ENCODE data around the gene LRRC42. TPM values are rescaled to one million over a fixed set of nuclear protein-coding genes. Genes with fewer than 3 reads are reported as not detected.

The LRRC42 gene
- total and polyA plus RNA-seq, 10 of the 15 experiments (the other 5 are each of a cell fraction or from before 2014, with no cell fraction given) = 11.0 to 34.4 (median 23.0) TPM

DNA sequence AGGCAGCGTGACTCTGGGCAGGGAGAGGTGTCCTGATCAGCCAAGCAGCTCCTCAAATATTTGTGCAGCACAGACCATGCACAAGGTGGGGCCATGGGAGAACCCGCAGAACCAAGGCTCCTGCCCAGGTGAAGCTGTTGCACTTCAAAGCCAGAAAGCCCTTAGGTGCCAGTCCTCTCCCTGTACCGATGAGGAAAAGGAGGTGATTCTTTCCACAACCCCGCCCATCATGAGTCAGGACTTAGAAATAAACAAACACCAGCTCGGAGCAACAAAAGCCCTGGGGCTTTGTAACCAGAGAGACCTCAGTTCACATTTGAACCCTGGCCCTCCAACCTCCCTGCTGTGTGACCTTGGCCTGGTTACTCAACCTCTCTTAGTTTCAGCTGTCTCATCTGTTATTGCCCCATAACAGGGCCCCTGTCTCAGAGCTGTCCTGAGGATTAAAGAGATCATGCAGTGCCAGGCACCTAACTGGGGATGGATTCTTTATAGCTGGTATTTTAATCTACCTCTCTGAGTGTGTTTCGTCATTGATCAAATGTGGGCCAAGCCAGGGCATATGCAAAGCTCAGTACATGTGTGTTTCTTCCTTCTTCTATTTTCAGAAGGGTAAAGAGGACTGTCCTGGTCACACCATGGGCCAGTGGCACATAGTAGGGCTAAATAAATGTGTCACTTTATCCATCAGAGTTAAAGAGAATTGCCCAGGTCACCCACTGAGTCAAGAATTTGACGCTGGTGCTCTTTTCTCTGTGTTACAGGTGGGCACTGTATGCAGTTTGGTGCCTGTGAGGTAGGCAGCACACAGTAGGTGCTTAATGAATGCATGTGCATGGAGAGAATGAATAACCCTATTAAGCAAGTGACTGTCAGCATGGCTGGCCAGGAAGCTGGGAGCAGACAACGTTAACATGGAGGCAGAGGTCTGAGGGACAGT, 70.5 kb downstream of the LRRC42 start (continued):
- TF ChIP-seq, protein P1, sequence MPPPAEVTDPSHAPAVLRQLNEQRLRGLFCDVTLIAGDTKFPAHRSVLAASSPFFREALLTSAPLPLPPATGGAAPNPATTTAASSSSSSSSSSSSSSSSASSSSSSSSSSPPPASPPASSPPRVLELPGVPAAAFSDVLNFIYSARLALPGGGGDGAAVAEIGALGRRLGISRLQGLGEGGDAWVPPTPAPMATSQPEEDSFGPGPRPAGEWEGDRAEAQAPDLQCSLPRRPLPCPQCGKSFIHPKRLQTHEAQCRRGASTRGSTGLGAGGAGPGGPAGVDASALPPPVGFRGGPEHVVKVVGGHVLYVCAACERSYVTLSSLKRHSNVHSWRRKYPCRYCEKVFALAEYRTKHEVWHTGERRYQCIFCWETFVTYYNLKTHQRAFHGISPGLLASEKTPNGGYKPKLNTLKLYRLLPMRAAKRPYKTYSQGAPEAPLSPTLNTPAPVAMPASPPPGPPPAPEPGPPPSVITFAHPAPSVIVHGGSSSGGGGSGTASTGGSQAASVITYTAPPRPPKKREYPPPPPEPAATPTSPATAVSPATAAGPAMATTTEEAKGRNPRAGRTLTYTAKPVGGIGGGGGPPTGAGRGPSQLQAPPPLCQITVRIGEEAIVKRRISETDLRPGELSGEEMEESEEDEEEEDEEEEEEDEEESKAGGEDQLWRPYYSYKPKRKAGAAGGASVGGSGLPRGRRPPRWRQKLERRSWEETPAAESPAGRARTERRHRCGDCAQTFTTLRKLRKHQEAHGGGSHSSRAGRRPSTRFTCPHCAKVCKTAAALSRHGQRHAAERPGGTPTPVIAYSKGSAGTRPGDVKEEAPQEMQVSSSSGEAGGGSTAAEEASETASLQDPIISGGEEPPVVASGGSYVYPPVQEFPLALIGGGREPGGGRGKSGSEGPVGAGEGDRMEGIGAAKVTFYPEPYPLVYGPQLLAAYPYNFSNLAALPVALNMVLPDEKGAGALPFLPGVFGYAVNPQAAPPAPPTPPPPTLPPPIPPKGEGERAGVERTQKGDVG (CRISPR knock-in tag; IDR thresholded peaks at IDR 0.05) = no peak

Other genes starting within 250 kb of the LRRC42 start
Only the 7 nearest of the 9 such genes appear.
- 53.0 and 59.6 TPM in 2 replicates for gene NDC1, start 108.1 kb upstream of the LRRC42 start, total RNA-seq (2014; rRNA removed)
- 44.7 and 47.8 TPM in 2 replicates for gene NDC1, start 108.1 kb upstream of the LRRC42 start, total RNA-seq (2014; rRNA removed; fragmentation: Illumina TruSeq; extraction: Trizol)
- gene NDC1, start 108.1 kb upstream of the LRRC42 start, total RNA-seq (2021) = 39.4 and 46.5 TPM in 2 replicates
- gene NDC1, start 108.1 kb upstream of the LRRC42 start, polyA plus RNA-seq (2011; rRNA removed) = 77.6 and 82.2 TPM in 2 replicates
- gene NDC1, start 108.1 kb upstream of the LRRC42 start, polyA plus RNA-seq (2014; fragmentation: Illumina TruSeq; extraction: Trizol) = 46.1 and 54.2 TPM in 2 replicates
- 10 to 100 TPM; 20.2 to 24.9 TPM for gene NDC1, start 108.1 kb upstream of the LRRC42 start, polyA plus RNA-seq (2014; fragmentation: Nextera tagmentation; extraction: Ambion mirVana)
- gene NDC1, start 108.1 kb upstream of the LRRC42 start, polyA plus RNA-seq (2014; rRNA removed) = 29.6 and 37.6 TPM in 2 replicates
- gene NDC1, start 108.1 kb upstream of the LRRC42 start, polyA plus RNA-seq (2016; fragmentation: Nextera tagmentation; extraction: Ambion mirVana) = 10 to 100 TPM; 52.4 to 54.2 TPM
- 20.4 and 24.6 TPM in 2 replicates for gene YIPF1, start 56.6 kb upstream of the LRRC42 start, total RNA-seq (2014; rRNA removed)
- 17.1 and 20.6 TPM in 2 replicates for gene YIPF1, start 56.6 kb upstream of the LRRC42 start, total RNA-seq (2014; rRNA removed; fragmentation: Illumina TruSeq; extraction: Trizol)
- 13.5 and 14.5 TPM in 2 replicates for gene YIPF1, start 56.6 kb upstream of the LRRC42 start, total RNA-seq (2021)
- gene YIPF1, start 56.6 kb upstream of the LRRC42 start, polyA plus RNA-seq (2011; rRNA removed) = 36.0 and 36.3 TPM in 2 replicates
- 23.4 and 30.2 TPM in 2 replicates for gene YIPF1, start 56.6 kb upstream of the LRRC42 start, polyA plus RNA-seq (2014; fragmentation: Illumina TruSeq; extraction: Trizol)
- 10 to 100 TPM; 13.0 to 15.7 TPM for gene YIPF1, start 56.6 kb upstream of the LRRC42 start, polyA plus RNA-seq (2014; fragmentation: Nextera tagmentation; extraction: Ambion mirVana)
- gene YIPF1, start 56.6 kb upstream of the LRRC42 start, polyA plus RNA-seq (2014; rRNA removed) = 16.6 and 17.7 TPM in 2 replicates
- gene YIPF1, start 56.6 kb upstream of the LRRC42 start, polyA plus RNA-seq (2016; fragmentation: Nextera tagmentation; extraction: Ambion mirVana) = 10 to 100 TPM; 20.2 to 24.2 TPM
- not detected in 2 replicates for gene DIO1, start 52.2 kb upstream of the LRRC42 start, total RNA-seq (2014; rRNA removed)
- not detected in 2 replicates for gene DIO1, start 52.2 kb upstream of the LRRC42 start, total RNA-seq (2014; rRNA removed; fragmentation: Illumina TruSeq; extraction: Trizol)
- gene DIO1, start 52.2 kb upstream of the LRRC42 start, total RNA-seq (2021) = not detected in 2 replicates
- gene DIO1, start 52.2 kb upstream of the LRRC42 start, polyA plus RNA-seq (2011; rRNA removed) = 0.04 TPM in 1 of 2 replicates, not detected in the other
- 0.12 TPM in 1 of 2 replicates, not detected in the other for gene DIO1, start 52.2 kb upstream of the LRRC42 start, polyA plus RNA-seq (2014; fragmentation: Illumina TruSeq; extraction: Trizol)
- gene DIO1, start 52.2 kb upstream of the LRRC42 start, polyA plus RNA-seq (2014; fragmentation: Nextera tagmentation; extraction: Ambion mirVana) = under 1 TPM in 1 of 2 experiments, not detected in 1; 0.13 TPM
- 0.26 TPM in 1 of 2 replicates, not detected in the other for gene DIO1, start 52.2 kb upstream of the LRRC42 start, polyA plus RNA-seq (2014; rRNA removed)
- under 1 TPM in 1 of 2 experiments, not detected in 1; 0.11 TPM for gene DIO1, start 52.2 kb upstream of the LRRC42 start, polyA plus RNA-seq (2016; fragmentation: Nextera tagmentation; extraction: Ambion mirVana)
- gene IFT25, start 651 bp upstream of the LRRC42 start, total RNA-seq (2014; rRNA removed) = 66.7 and 75.5 TPM in 2 replicates
- gene IFT25, start 651 bp upstream of the LRRC42 start, total RNA-seq (2014; rRNA removed; fragmentation: Illumina TruSeq; extraction: Trizol) = 135 TPM in 2 replicates
- gene IFT25, start 651 bp upstream of the LRRC42 start, total RNA-seq (2021) = 52.2 and 55.7 TPM in 2 replicates
- gene IFT25, start 651 bp upstream of the LRRC42 start, polyA plus RNA-seq (2011; rRNA removed) = 86.9 and 161 TPM in 2 replicates
- 127 and 172 TPM in 2 replicates for gene IFT25, start 651 bp upstream of the LRRC42 start, polyA plus RNA-seq (2014; fragmentation: Illumina TruSeq; extraction: Trizol)
- 100 to 1,000 TPM; 202 to 242 TPM for gene IFT25, start 651 bp upstream of the LRRC42 start, polyA plus RNA-seq (2014; fragmentation: Nextera tagmentation; extraction: Ambion mirVana)
- gene IFT25, start 651 bp upstream of the LRRC42 start, polyA plus RNA-seq (2014; rRNA removed) = 82.6 and 99.2 TPM in 2 replicates
- gene IFT25, start 651 bp upstream of the LRRC42 start, polyA plus RNA-seq (2016; fragmentation: Nextera tagmentation; extraction: Ambion mirVana) = 100 to 1,000 TPM; 170 to 202 TPM
- gene LDLRAD1, start 71.8 kb downstream of the LRRC42 start, total RNA-seq (2014; rRNA removed) = not detected in 2 replicates
- gene LDLRAD1, start 71.8 kb downstream of the LRRC42 start, total RNA-seq (2014; rRNA removed; fragmentation: Illumina TruSeq; extraction: Trizol) = not detected in 2 replicates
- gene LDLRAD1, start 71.8 kb downstream of the LRRC42 start, total RNA-seq (2021) = not detected in 2 replicates
- not detected in 2 replicates for gene LDLRAD1, start 71.8 kb downstream of the LRRC42 start, polyA plus RNA-seq (2011; rRNA removed)
- gene LDLRAD1, start 71.8 kb downstream of the LRRC42 start, polyA plus RNA-seq (2014; fragmentation: Illumina TruSeq; extraction: Trizol) = not detected in 2 replicates
- gene LDLRAD1, start 71.8 kb downstream of the LRRC42 start, polyA plus RNA-seq (2014; fragmentation: Nextera tagmentation; extraction: Ambion mirVana) = not detected
- gene LDLRAD1, start 71.8 kb downstream of the LRRC42 start, polyA plus RNA-seq (2014; rRNA removed) = not detected in 2 replicates
- gene LDLRAD1, start 71.8 kb downstream of the LRRC42 start, polyA plus RNA-seq (2016; fragmentation: Nextera tagmentation; extraction: Ambion mirVana) = not detected
- gene TMEM59, start 106.9 kb downstream of the LRRC42 start, total RNA-seq (2014; rRNA removed) = 110 and 119 TPM in 2 replicates
- gene TMEM59, start 106.9 kb downstream of the LRRC42 start, total RNA-seq (2014; rRNA removed; fragmentation: Illumina TruSeq; extraction: Trizol) = 72.9 and 78.3 TPM in 2 replicates
- gene TMEM59, start 106.9 kb downstream of the LRRC42 start, total RNA-seq (2021) = 95.9 and 99.3 TPM in 2 replicates
- 273 and 319 TPM in 2 replicates for gene TMEM59, start 106.9 kb downstream of the LRRC42 start, polyA plus RNA-seq (2011; rRNA removed)
- 69.9 and 83.6 TPM in 2 replicates for gene TMEM59, start 106.9 kb downstream of the LRRC42 start, polyA plus RNA-seq (2014; fragmentation: Illumina TruSeq; extraction: Trizol)
- 100 to 1,000 TPM; 112 to 128 TPM for gene TMEM59, start 106.9 kb downstream of the LRRC42 start, polyA plus RNA-seq (2014; fragmentation: Nextera tagmentation; extraction: Ambion mirVana)
- 76.6 and 108 TPM in 2 replicates for gene TMEM59, start 106.9 kb downstream of the LRRC42 start, polyA plus RNA-seq (2014; rRNA removed)
- gene TMEM59, start 106.9 kb downstream of the LRRC42 start, polyA plus RNA-seq (2016; fragmentation: Nextera tagmentation; extraction: Ambion mirVana) = 100 to 1,000 TPM; 171 to 200 TPM
- gene TCEANC2, start 107.3 kb downstream of the LRRC42 start, total RNA-seq (2014; rRNA removed) = 4.8 and 5.2 TPM in 2 replicates
- gene TCEANC2, start 107.3 kb downstream of the LRRC42 start, total RNA-seq (2014; rRNA removed; fragmentation: Illumina TruSeq; extraction: Trizol) = 5.3 and 5.4 TPM in 2 replicates
- gene TCEANC2, start 107.3 kb downstream of the LRRC42 start, total RNA-seq (2021) = 6.7 and 6.8 TPM in 2 replicates
- 9.2 and 10.5 TPM in 2 replicates for gene TCEANC2, start 107.3 kb downstream of the LRRC42 start, polyA plus RNA-seq (2011; rRNA removed)
- 5.9 and 6.0 TPM in 2 replicates for gene TCEANC2, start 107.3 kb downstream of the LRRC42 start, polyA plus RNA-seq (2014; fragmentation: Illumina TruSeq; extraction: Trizol)
- gene TCEANC2, start 107.3 kb downstream of the LRRC42 start, polyA plus RNA-seq (2014; fragmentation: Nextera tagmentation; extraction: Ambion mirVana) = 10 to 100 TPM in 1 of 2 experiments, 1 to 10 TPM in 1; 5.4 to 10.5 TPM
- gene TCEANC2, start 107.3 kb downstream of the LRRC42 start, polyA plus RNA-seq (2014; rRNA removed) = 4.4 and 6.2 TPM in 2 replicates
- gene TCEANC2, start 107.3 kb downstream of the LRRC42 start, polyA plus RNA-seq (2016; fragmentation: Nextera tagmentation; extraction: Ambion mirVana) = 10 to 100 TPM in 1 of 2 experiments, 1 to 10 TPM in 1; 9.6 to 13.2 TPM